PC-3 (cell line): ENCODE measurements around the gene COPS6.

Experiments
- EZH2 ChIP-seq: fragments of 300-600 bp; sonication (generic); IDR thresholded peaks from one replicate; pipeline ENCODE4 v1.6.1; 2017; ENCODE audit warnings: antibody characterized with exemption, mild to moderate bottlenecking, low read length; ENCODE audit not compliant: unreplicated experiment
- EZH2phosphoT487 ChIP-seq: fragments of 300-600 bp; sonication (generic); IDR thresholded peaks from 2 replicates; pipeline ENCODE4 v1.6.1; 2018; ENCODE audit warnings: mild to moderate bottlenecking, antibody characterized with exemption, low read length, borderline replicate concordance
- TF ChIP-seq, protein P1 (sequence below): fragments of 300-600 bp; sonication (generic); conservative IDR thresholded peaks from 2 replicates; pipeline ENCODE4 v1.5.1; 2017; ENCODE audit warnings: antibody characterized with exemption, low read depth, mild to moderate bottlenecking, low read length

DNA sequence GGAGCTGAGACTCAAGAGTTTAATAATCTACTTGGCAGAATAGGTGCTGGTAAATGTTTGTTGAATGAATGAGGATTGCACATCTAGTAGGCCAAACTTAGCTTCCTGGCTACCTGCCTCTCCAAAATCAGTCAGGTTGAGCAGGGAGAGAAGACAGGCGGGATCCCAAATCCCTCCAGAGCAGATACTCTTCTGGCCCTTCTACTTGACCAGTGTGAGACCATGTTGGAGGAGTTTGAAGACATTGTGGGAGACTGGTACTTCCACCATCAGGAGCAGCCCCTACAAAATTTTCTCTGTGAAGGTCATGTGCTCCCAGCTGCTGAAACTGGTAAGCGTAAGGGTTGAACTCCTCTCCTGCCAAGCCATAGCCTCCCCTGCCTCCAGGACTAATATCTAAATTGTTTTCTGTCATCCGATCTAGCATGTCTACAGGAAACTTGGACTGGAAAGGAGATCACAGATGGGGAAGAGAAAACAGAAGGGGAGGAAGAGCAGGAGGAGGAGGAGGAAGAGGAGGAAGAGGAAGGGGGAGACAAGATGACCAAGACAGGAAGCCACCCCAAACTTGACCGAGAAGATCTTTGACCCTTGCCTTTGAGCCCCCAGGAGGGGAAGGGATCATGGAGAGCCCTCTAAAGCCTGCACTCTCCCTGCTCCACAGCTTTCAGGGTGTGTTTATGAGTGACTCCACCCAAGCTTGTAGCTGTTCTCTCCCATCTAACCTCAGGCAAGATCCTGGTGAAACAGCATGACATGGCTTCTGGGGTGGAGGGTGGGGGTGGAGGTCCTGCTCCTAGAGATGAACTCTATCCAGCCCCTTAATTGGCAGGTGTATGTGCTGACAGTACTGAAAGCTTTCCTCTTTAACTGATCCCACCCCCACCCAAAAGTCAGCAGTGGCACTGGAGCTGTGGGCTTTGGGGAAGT lies 35.8 kb downstream of the COPS6 start:
- TF ChIP-seq, protein P1, sequence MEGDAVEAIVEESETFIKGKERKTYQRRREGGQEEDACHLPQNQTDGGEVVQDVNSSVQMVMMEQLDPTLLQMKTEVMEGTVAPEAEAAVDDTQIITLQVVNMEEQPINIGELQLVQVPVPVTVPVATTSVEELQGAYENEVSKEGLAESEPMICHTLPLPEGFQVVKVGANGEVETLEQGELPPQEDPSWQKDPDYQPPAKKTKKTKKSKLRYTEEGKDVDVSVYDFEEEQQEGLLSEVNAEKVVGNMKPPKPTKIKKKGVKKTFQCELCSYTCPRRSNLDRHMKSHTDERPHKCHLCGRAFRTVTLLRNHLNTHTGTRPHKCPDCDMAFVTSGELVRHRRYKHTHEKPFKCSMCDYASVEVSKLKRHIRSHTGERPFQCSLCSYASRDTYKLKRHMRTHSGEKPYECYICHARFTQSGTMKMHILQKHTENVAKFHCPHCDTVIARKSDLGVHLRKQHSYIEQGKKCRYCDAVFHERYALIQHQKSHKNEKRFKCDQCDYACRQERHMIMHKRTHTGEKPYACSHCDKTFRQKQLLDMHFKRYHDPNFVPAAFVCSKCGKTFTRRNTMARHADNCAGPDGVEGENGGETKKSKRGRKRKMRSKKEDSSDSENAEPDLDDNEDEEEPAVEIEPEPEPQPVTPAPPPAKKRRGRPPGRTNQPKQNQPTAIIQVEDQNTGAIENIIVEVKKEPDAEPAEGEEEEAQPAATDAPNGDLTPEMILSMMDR: no peak
- TF ChIP-seq EZH2: no peak
- no peak for TF ChIP-seq EZH2phosphoT487
